Right atrium auricular region (tissue), 2 donors: ENCODE data around the gene RPL36AL. TPM values are rescaled to one million over a fixed set of nuclear protein-coding genes. Genes with fewer than 3 reads are reported as not detected.

ENCODE experiments used
- DNase-seq: peaks from one replicate; pipeline ENCODE4 v3.0.0-alpha.2; 2019; ENCODE audit warnings: low spot score
- H3K27ac ChIP-seq, 2 donors: fragments of 200-600 bp; sonication (generic); 1 replicate in 1 of 2; 2 replicates in 1 of 2; pipeline ENCODE4 v1.5.1; 2016 to 2019
- H3K27me3 ChIP-seq, 2 donors: fragments of 200-600 bp; sonication (generic); one replicate each; pipeline versions ENCODE4 v1.5.1 to v1.6.0; 2017 to 2019
- H3K36me3 ChIP-seq: fragments of 200-600 bp; sonication (generic); one replicate; pipeline ENCODE4 v1.5.1; 2016
- H3K4me1 ChIP-seq, 2 donors: fragments of 200-600 bp; sonication (generic); one replicate each; pipeline versions ENCODE4 v1.5.1 to v1.6.0; 2017 to 2019
- H3K4me3 ChIP-seq, 2 donors: fragments of 200-600 bp; sonication (generic); 1 replicate in 1 of 2; 2 replicates in 1 of 2; pipeline ENCODE4 v1.5.1; 2017 to 2019; ENCODE audit warnings: mild to moderate bottlenecking in 1 of 2, moderate library complexity in 1 of 2
- H3K9me3 ChIP-seq, 2 donors: fragments of 200-600 bp; sonication (generic); one replicate each; pipeline ENCODE4 v1.5.1; 2019
- total RNA-seq, 2 donors: library from RNA; depleted of rRNA; stranded (reverse); fragments of >200 nt; gene quantifications; one replicate each; pipeline ENCODE4 v1.1.0, GENCODE V29; 2016
- TF ChIP-seq, protein P1 (sequence below), 2 donors: fragments of 200-600 bp; sonication (generic); IDR thresholded peaks; one replicate each; pipeline ENCODE4 v1.5.1; 2019; ENCODE audit warnings: antibody characterized with exemption in 2 of 2

The RPL36AL gene
- total RNA-seq, 2 donors from 2014 or later = 133 to 301 TPM

DNA sequence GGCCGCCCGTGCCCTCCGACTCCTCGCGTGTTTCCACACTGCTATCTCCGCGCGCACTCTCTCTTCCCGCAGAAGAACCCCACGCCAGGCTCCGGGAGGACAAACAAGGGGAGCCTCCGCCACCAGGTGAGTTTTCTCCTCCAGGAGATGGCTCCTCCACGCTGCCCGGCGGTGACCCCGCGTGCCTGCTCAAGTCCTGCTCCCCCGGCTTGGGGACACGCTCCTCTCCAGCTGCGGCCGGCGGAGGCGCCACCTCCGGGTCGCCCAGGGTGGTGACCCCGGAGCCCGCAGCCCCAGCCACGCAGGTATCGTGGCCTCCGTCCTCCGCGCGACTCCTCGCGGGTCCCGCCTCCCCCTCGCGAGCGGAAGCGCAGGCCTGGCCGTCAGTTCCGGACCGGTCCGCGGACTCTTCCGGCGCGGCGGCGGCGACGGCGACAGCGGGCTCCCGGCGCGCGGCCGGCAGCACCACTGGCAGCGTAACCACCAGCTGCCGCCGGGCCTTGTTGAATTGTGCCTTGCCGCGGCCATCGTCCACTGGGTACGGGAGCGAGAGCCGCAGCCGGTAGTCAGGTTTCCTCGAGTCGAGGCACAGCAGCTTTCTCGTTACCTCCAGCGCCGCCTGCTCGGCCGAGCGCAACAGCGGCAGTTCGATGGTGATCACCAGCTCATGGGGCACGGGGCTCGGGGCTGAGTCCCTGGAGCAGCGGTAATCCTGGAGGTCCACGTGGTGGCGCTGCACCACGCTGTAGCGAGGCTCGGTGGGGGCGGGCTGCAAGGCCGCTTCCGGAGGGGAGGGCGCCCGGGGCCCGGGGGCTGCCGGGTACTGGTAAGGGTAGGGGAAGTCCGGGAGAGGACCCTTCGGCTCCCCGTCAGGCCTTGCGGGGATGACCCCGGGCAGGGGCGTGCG lies 13.5 kb upstream of the RPL36AL start:
- peak; percentile 93 for DNase-seq
- Histone ChIP-seq H3K4me3 (peak overlapping the region; percentile 91 to 94), H3K9me3 (no peaks in the 10 kb centered on the region), H3K4me1 (peaks cover 0 to 43% of the 10 kb centered on the region in 2 donors), H3K36me3 (peaks cover 5% of the 10 kb centered on the region), H3K27me3 (no peaks in the 10 kb centered on the region), H3K27ac (peak overlapping the region; percentile 95)
- TF ChIP-seq, protein P1, sequence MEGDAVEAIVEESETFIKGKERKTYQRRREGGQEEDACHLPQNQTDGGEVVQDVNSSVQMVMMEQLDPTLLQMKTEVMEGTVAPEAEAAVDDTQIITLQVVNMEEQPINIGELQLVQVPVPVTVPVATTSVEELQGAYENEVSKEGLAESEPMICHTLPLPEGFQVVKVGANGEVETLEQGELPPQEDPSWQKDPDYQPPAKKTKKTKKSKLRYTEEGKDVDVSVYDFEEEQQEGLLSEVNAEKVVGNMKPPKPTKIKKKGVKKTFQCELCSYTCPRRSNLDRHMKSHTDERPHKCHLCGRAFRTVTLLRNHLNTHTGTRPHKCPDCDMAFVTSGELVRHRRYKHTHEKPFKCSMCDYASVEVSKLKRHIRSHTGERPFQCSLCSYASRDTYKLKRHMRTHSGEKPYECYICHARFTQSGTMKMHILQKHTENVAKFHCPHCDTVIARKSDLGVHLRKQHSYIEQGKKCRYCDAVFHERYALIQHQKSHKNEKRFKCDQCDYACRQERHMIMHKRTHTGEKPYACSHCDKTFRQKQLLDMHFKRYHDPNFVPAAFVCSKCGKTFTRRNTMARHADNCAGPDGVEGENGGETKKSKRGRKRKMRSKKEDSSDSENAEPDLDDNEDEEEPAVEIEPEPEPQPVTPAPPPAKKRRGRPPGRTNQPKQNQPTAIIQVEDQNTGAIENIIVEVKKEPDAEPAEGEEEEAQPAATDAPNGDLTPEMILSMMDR (IDR thresholded peaks at IDR 0.05) = peak; percentile 64 to 89

DNA sequence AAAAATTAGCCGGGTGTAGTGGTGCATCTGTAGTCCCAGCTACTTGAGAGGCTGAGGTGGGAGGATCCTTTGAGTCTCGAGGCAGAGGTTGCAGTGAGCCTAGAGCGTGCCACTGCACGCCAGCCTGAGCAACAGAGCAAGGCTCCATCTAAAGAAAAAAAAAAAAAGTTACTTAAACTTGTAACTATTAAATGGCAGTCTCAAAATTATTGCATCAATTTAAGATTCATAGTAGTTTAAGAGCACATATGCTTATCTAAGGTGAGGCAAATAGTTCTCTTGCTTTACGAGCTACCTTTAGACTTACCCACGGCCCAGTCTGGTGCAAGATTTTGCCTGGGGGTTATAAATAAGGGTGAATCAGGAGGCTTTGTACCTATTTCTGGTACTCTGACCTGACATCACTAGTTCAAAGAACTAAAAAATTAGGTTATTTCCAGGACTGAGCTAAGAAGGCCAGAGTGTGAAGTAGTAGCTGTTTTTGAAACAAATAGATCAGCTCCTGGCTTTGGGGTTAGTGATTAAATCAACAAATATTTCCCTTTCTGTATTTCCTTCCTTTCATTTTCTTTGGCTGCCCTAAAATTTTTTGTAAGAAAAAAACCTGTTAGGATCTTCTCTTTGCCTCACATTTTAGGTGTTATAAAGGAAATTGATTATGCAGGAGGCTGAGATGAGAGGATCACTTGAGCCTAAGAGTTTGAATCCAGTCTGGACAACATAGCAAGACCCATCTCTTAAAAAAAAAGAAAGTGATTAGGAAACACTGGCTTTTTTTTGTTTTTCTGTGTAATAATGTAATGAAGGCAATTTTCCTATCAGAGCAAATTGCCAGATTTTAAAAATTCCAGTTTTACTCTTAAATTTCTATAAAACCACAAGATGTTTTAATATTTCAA lies 3.8 kb upstream of the RPL36AL start:
- Histone ChIP-seq H3K4me3 (no peak overlapping the region), H3K27ac (no peak overlapping the region), H3K9me3 (no peaks in the 10 kb centered on the region), H3K27me3 (no peaks in the 10 kb centered on the region), H3K4me1 (peaks cover 0 to 35% of the 10 kb centered on the region in 2 donors), H3K36me3 (peaks cover 7% of the 10 kb centered on the region)
- TF ChIP-seq, protein P1 (IDR thresholded peaks at IDR 0.05) = no peak
- no peak for DNase-seq

DNA sequence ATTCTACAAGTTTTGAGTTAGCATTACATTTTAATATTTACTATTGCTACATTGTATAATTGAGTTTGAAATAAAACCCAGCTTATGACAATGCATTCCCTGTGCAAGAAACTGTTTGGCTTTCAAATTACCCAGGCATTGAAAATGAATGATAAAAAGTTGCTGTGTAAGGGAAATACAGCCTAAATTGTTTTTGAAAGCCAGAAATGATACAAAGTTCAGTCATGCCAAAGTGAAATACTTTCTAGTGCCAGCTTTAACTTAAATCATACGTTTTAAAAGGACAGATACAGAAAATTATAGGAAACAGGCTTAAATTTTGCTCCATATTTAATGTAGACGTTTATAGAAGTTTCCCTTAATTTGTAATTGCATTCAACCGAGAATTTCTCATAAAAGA lies 3.0 kb upstream of the RPL36AL start:
- H3K4me3 ChIP-seq = no peak overlapping the region
- DNase-seq = no peak
- TF ChIP-seq, protein P1 (IDR thresholded peaks at IDR 0.05) = no peak

DNA sequence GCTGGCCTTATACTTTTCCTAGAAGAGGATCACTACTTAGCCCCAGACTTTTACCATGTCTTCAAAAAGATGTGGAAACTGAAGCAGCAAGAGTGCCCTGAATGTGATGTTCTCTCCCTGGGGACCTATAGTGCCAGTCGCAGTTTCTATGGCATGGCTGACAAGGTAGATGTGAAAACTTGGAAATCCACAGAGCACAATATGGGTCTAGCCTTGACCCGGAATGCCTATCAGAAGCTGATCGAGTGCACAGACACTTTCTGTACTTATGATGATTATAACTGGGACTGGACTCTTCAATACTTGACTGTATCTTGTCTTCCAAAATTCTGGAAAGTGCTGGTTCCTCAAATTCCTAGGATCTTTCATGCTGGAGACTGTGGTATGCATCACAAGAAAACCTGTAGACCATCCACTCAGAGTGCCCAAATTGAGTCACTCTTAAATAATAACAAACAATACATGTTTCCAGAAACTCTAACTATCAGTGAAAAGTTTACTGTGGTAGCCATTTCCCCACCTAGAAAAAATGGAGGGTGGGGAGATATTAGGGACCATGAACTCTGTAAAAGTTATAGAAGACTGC lies 1.7 kb upstream of the RPL36AL start:
- H3K9me3 ChIP-seq = no peaks in the 10 kb centered on the region
- H3K4me3 ChIP-seq = peak overlapping the region; percentile 73 to 82
- TF ChIP-seq, protein P1 (IDR thresholded peaks at IDR 0.05) = no peak
- peaks cover 0 to 41% of the 10 kb centered on the region in 2 donors for H3K4me1 ChIP-seq
- H3K36me3 ChIP-seq = peaks cover 23% of the 10 kb centered on the region
- no peaks in the 10 kb centered on the region for H3K27me3 ChIP-seq
- H3K27ac ChIP-seq = no peak overlapping the region
- no peak for DNase-seq

More for the DNA sequence above, 3.0 kb upstream of the RPL36AL start:
- Histone ChIP-seq H3K27me3 (no peaks in the 10 kb centered on the region), H3K27ac (no peak overlapping the region), H3K9me3 (no peaks in the 10 kb centered on the region), H3K36me3 (peaks cover 13% of the 10 kb centered on the region), H3K4me1 (peaks cover 0 to 41% of the 10 kb centered on the region in 2 donors)

DNA sequence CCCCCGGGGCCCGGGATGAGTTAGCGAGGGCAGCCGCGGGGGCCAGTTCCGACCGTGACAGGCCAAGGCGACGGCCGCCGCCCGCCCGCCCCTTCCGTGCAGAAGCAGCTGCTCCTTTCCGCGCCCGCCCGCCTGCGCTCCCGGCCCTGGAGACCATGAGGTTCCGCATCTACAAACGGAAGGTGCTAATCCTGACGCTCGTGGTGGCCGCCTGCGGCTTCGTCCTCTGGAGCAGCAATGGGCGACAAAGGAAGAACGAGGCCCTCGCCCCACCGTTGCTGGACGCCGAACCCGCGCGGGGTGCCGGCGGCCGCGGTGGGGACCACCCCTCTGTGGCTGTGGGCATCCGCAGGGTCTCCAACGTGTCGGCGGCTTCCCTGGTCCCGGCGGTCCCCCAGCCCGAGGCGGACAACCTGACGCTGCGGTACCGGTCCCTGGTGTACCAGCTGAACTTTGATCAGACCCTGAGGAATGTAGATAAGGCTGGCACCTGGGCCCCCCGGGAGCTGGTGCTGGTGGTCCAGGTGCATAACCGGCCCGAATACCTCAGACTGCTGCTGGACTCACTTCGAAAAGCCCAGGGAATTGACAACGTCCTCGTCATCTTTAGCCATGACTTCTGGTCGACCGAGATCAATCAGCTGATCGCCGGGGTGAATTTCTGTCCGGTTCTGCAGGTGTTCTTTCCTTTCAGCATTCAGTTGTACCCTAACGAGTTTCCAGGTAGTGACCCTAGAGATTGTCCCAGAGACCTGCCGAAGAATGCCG lies 872 bp upstream of the RPL36AL start:
- peak overlapping the region; percentile 73 to 82 for H3K4me3 ChIP-seq
- H3K36me3 ChIP-seq = peaks cover 20% of the 10 kb centered on the region
- peaks cover 0 to 41% of the 10 kb centered on the region in 2 donors for H3K4me1 ChIP-seq
- TF ChIP-seq, protein P1 (IDR thresholded peaks at IDR 0.05) = peak in 1 of 2 donors; percentile 2
- no peaks in the 10 kb centered on the region for H3K27me3 ChIP-seq
- DNase-seq = peak; percentile 75
- H3K27ac ChIP-seq = peak overlapping the region; percentile 91
- H3K9me3 ChIP-seq = no peaks in the 10 kb centered on the region
